HG03039 (cell line): ENCODE data around the gene S100B.
A peak's percentile ranks its signal among the peaks of the same experiment; 100 is the strongest.

ENCODE experiments used
- ATAC-seq: cut with Tn5 transposase; IDR thresholded peaks from one replicate; pipeline ENCODE4 v1.9.1; 2021; ENCODE audit warnings: mild to moderate bottlenecking, moderate library complexity; ENCODE audit not compliant: unreplicated experiment

Gene S100B

GRCh38 chr21:46628868-46629267 lies 24.0 kb upstream of the S100B start:
- no peak for ATAC-seq

GRCh38 chr21:46627726-46628125 lies 22.8 kb upstream of the S100B start:
- no peak for ATAC-seq

GRCh38 chr21:46626975-46627501 lies 22.2 kb upstream of the S100B start:
- ATAC-seq = no peak

- no peak for ATAC-seq
Observed at GRCh38 chr21:46626536-46626935, 21.7 kb upstream of the S100B start.

- ATAC-seq = no peak
Observed at GRCh38 chr21:46625759-46626158, 20.9 kb upstream of the S100B start.

GRCh38 chr21:46624050-46624449 lies 19.2 kb upstream of the S100B start:
- no peak for ATAC-seq

- no peak for ATAC-seq
Observed at GRCh38 chr21:46622226-46622625, 17.3 kb upstream of the S100B start.

- ATAC-seq = no peak
Observed at GRCh38 chr21:46621457-46622182, 16.7 kb upstream of the S100B start.

GRCh38 chr21:46620846-46621245 lies 16.0 kb upstream of the S100B start:
- ATAC-seq = no peak

- no peak for ATAC-seq
Observed at GRCh38 chr21:46619846-46620245, 15.0 kb upstream of the S100B start.

GRCh38 chr21:46618738-46619379 lies 14.0 kb upstream of the S100B start:
- ATAC-seq = no peak

- no peak for ATAC-seq
Observed at GRCh38 chr21:46617267-46618051, 12.6 kb upstream of the S100B start.

- no peak for ATAC-seq
Observed at GRCh38 chr21:46616656-46617055, 11.8 kb upstream of the S100B start.

- ATAC-seq = no peak
Observed at GRCh38 chr21:46616050-46616449, 11.2 kb upstream of the S100B start.

GRCh38 chr21:46613391-46613790 lies 8.5 kb upstream of the S100B start:
- ATAC-seq = no peak

- ATAC-seq = no peak
Observed at GRCh38 chr21:46610018-46610701, 5.3 kb upstream of the S100B start.

- ATAC-seq = no peak
Observed at GRCh38 chr21:46608672-46609111, 3.8 kb upstream of the S100B start.

- ATAC-seq = no peak
Observed at GRCh38 chr21:46607636-46608035, 2.8 kb upstream of the S100B start.

- no peak for ATAC-seq
Observed at GRCh38 chr21:46606427-46606813, 1.5 kb upstream of the S100B start.

GRCh38 chr21:46605767-46606426 lies 1.0 kb upstream of the S100B start:
- ATAC-seq = peak; percentile 60
